Stimulated activated naive CD4-positive, alpha-beta T cell (primary cell): ENCODE results near the gene GAB4.
A peak's percentile ranks its signal among the peaks of the same experiment; 100 is the strongest.
"Not testable (repeated sequence)": the region's sequence is repeated elsewhere in the genome, so short reads cannot be mapped to it uniquely, and the experiment has no call there.

Source experiments
- DNase-seq, 6 experiments: peaks; one replicate each; lab custom pipeline; 2025; lab: John Stamatoyannopoulos, UW

Gene GAB4, protein sequence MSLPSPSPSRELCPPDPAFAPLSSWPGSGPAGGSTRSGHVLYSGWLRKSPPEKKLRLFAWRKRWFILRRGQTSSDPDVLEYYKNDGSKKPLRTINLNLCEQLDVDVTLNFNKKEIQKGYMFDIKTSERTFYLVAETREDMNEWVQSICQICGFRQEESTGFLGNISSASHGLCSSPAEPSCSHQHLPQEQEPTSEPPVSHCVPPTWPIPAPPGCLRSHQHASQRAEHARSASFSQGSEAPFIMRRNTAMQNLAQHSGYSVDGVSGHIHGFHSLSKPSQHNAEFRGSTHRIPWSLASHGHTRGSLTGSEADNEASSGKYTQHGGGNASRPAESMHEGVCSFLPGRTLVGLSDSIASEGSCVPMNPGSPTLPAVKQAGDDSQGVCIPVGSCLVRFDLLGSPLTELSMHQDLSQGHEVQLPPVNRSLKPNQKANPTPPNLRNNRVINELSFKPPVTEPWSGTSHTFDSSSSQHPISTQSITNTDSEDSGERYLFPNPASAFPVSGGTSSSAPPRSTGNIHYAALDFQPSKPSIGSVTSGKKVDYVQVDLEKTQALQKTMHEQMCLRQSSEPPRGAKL

DNA sequence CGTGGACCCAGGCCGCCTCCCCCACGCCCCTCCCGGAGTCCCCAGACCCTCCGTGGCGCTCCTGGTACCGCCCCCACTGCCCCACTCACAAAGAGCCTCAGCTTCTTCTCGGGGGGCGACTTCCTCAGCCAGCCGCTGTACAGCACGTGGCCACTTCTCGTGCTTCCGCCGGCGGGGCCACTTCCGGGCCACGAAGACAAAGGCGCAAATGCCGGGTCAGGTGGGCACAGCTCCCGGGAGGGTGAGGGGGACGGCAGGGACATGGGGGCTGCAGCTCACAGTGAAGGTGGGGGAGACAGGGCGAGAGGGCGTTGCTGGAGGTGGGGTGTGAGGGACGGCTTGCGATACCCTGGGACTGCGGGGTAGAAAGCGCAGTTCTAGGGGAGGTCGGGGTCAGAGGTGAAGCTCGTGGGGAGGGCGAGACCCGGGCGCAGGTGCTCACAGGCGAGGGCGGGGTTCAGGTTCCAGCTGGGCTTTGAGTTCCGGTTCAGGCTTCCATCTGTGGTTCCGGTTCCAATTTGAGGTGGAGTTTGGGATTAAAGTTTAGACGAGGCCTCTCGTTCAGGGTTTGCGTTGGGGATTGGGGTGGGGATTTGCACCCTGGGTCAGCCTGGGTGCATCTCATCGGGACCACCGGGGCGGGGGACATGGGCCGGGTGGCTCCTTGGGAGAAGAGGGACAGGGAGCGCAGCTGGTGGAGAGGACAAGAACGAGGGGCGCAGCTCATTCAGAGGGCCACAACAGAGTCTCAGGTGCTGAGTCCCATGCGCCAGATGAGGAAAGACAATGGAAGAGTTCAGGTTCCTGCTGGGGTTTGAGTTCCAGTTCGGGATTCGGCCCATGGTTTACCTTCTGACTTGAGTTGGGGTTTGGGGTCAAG, at the start of gene GAB4:
TSS of gene GAB4 (minus strand) at position 371 of the 880 bp plus-strand sequence. CDS start at position 263, 108 bp downstream.
- no peak for DNase-seq

DNA sequence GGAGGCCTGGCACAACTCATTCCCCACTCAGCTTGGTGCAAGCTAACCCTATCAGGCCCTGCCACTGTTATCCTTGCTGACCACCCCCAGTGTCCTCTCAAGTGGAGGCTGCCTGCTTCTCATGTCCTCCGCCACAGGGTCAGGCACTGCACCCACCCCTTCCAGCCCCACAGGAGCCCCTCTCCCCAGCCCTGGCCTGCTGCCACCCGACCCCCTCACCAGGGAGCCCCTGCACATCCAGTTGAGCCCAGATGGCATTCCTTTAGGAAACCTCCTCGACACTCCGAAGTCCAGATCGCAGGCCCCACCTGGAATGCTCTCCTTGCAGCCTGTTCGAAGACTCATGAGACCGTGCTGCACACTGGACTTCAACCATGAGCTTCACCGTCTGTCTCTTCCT, 48.8 kb upstream of the GAB4 start:
- DNase-seq: no peak

- no peak for DNase-seq
Observed at GRCh38 chr22:17056058-17056457, 48.0 kb upstream of the GAB4 start.

- no peak for DNase-seq
Observed at GRCh38 chr22:17047656-17048055, 39.6 kb upstream of the GAB4 start.

- no peak for DNase-seq
Observed at GRCh38 chr22:17046566-17047348, 38.7 kb upstream of the GAB4 start.

GRCh38 chr22:17043521-17043920, 35.5 kb upstream of the GAB4 start:
- no peak for DNase-seq

DNA sequence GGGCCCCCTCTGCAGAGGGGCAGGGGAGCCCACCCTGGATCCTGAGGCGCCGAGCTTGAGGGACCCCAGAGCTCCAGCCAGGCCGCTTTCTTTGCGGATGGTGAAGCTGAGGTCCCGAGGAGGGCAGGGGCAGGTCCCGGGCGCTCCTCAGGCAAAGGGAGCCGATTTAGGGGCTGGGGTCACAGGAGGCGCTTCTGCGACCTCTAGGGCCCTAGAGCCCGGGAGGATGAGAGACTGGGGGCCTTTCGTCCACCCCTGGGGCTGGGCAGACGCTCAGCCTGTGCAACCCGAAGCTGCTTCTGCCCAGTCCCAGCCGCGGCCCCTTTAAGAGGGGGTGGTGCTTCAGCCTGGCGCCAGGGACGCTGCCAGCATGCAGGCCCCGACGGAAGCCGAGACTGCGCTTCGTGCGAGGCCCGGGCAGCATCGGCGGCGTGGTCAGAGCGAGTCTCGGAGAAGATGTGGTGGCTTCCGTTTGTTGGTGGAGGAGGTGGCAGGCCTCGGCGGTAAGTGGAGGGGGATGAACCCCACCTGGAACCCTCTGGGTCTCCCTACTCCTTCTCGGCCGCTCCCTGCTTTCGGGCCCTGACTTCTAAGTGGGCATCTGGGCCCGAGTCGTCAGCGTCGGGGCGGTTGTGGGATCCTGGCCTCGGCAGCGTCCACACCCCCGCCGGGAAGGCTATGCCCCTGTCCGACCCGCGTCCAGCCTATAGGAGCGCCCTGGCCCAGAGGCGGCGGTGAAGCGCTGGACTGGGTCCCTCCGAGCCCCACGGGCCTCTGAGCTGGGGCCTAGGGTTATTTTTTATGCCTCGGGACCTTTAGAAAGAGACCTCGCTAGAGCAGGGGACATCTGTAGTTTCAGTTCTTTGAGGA, 29.1 kb upstream of the GAB4 start:
- peak in 2 of 6 experiments; percentile 7 to 14 for DNase-seq

DNA sequence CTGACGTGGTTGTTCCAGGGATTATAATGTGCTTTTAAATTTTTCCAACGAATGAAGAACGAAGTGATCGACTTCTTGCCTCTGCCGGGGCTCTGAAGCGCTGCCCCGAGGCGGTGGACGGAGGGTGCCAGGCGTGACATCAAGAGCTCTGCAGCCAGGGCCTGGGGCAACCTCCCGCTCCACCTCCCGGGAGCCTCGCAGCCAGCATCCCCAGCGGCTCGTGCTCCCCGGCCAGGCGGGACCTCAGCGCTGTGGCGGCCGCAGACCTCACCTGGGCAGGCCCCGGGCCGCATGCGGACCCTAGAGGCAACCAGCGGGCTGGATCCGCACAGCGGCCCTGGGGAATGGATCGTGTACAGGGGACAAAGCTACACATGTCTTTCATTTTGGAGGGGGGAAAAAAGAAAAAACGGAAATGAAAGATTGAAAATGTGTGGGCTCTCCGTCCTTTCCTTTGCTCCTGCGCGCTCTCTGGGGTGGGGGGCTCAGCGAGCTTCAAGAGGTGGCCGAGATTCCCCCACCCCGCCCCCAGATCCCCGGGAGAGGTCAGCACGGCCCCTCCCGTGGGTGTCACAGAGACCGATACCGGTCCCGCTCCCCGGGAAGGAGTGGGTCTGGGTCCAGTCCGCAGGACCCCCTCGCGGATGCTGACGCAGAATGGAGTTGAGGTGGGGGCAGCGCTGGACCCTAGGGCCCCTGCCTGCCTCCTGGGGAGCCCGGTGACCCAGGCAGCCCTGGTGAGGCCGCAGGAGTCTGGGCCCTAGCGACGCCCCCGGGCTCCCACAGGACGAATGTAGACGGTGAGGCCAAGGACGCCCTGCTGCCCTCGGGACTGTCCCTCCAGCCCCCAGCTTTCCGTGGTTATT, 28.2 kb upstream of the GAB4 start:
- not testable (repeated sequence) for DNase-seq

GRCh38 chr22:17035246-17035645, 27.2 kb upstream of the GAB4 start:
- DNase-seq: no peak

- not testable (repeated sequence) for DNase-seq
Observed at GRCh38 chr22:17034532-17034931, 26.5 kb upstream of the GAB4 start.

GRCh38 chr22:17032277-17032676, 24.3 kb upstream of the GAB4 start:
- DNase-seq: not testable (repeated sequence)

GRCh38 chr22:17024380-17024779, 16.4 kb upstream of the GAB4 start:
- not testable (repeated sequence) for DNase-seq

DNA sequence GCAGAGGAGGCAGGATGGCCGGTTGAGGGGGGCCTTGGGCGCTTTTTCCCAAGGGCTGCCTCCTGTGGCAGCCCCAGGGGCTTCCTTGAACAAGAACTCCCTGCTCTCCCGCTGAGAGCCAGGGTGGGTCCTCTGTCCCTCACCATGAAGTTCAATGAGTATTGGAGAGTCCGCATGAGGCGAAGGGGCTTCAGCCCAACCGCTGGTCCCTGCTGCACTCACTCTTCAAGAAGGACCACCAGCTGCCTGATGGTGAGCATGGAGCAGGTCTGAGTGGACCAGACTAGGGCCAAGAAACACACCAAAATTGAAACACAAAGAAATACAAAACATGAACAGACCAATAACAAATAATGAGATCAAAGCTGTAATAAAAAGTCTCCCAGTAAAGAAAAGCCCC, 7.5 kb upstream of the GAB4 start:
- DNase-seq: not testable (repeated sequence)

GRCh38 chr22:17014101-17014440, 6.0 kb upstream of the GAB4 start:
- not testable (repeated sequence) for DNase-seq

GRCh38 chr22:17013396-17014100, 5.5 kb upstream of the GAB4 start:
- no peak for DNase-seq

DNA sequence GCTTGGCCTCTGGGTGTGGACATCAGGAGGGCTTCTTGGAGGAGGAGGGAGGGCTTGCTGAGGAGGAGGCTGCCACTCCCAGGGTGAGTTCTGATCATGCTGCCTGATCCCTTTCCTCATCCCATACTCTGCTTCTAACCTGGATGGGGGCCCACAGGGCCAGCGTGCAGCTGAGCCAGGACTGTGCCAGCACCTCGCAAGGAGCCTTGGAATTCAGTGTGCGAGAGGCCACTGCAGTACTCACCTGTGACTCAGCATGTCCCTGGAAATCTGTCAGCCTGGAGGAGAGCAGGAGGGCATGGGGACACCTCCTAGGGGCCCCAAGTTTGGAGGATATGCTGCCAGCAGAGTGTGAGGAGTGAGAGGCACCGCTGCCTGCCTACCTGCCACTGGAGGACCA, 4.2 kb upstream of the GAB4 start:
- no peak for DNase-seq

GRCh38 chr22:17009640-17010291, 1.7 kb upstream of the GAB4 start:
- no peak for DNase-seq

- no peak for DNase-seq
Observed at GRCh38 chr22:17007257-17007656, 765 bp downstream of the GAB4 start.

DNA sequence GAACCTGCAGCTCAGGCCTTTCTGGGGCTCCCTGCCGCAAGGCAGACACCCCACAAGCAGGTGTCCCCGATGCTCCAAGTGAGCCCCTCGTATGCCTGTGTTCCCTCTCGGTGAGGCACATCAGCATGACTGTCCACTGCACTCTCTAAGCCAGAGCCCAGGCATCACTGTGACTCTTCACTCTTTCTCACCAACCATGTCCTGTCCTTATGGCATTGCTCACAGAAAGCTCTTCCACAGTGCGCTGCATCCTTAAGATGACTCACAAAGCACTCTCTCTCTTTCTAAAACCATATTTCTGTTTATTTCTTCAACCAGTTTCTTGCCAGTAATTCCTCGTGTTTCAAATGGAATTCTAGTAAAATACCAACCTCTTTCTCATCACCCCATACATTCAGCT, 18.1 kb downstream of the GAB4 start:
- DNase-seq: no peak
